Suppressor macrophage (primary cell): ENCODE measurements around the gene KNDC1.
"Not testable (repeated sequence)": the region's sequence is repeated elsewhere in the genome, so short reads cannot be mapped to it uniquely, and the experiment has no call there.

Experiments used
- DNase-seq, 4 experiments: peaks; one replicate each; pipeline ENCODE4 v3.0.0-alpha.2; 2020 to 2022
- total RNA-seq, 17 experiments: gene quantifications; one replicate each; lab custom pipeline; 2026; ENCODE audit warnings: mixed read lengths in 6 of 17, inconsistent platforms in 3 of 17; lab: John Stamatoyannopoulos, UW

KNDC1 gene, protein sequence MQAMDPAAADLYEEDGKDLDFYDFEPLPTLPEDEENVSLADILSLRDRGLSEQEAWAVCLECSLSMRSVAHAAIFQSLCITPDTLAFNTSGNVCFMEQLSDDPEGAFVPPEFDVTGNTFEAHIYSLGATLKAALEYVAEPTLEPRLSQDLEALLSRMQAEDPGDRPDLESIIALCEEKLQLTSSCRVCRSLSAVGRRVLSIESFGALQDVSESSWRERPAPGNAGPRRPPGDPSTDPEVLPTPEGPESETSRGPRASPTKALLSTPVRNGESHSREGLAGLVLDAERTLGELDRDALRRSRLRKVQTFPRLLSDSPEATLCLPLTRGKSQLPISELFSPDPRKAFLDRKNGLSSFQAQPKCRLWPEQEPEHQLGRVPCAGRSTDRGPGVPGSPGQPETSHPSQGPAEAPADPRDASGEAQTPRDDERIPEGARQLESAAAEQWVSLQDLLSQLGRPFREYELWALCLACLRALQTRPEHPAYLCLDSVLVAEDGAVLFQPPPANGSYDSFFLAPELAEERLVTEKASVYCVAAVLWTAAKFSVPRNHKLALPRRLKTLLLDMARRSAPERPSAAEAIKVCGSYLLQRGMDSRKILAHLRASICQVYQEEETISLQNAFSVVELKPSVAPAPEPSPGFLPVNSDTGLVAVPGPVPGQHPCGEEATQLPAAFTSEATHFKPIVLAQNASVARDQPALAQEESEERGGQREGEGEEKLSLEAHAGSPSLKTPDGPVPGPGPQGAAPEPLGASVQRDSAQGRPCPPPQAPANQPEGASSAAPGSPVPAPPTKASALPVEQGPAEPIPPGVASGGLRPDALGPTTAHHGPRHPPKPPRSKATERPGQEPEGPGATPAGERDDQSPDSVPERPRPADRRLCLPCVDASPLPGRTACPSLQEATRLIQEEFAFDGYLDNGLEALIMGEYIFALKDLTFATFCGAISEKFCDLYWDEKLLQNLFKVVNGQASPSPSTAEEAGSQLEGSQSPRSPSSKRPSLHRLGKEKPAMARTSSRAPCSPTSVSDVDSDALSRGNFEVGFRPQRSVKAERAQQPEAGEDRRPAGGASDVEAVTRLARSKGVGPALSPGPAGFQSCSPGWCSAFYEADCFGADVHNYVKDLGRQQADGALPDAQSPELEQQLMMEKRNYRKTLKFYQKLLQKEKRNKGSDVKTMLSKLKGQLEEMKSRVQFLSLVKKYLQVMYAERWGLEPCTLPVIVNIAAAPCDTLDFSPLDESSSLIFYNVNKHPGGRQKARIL (N-terminal part only)
- total RNA-seq = 0 to 9.9 (median 0.14) reads per million in 17 experiments

DNA sequence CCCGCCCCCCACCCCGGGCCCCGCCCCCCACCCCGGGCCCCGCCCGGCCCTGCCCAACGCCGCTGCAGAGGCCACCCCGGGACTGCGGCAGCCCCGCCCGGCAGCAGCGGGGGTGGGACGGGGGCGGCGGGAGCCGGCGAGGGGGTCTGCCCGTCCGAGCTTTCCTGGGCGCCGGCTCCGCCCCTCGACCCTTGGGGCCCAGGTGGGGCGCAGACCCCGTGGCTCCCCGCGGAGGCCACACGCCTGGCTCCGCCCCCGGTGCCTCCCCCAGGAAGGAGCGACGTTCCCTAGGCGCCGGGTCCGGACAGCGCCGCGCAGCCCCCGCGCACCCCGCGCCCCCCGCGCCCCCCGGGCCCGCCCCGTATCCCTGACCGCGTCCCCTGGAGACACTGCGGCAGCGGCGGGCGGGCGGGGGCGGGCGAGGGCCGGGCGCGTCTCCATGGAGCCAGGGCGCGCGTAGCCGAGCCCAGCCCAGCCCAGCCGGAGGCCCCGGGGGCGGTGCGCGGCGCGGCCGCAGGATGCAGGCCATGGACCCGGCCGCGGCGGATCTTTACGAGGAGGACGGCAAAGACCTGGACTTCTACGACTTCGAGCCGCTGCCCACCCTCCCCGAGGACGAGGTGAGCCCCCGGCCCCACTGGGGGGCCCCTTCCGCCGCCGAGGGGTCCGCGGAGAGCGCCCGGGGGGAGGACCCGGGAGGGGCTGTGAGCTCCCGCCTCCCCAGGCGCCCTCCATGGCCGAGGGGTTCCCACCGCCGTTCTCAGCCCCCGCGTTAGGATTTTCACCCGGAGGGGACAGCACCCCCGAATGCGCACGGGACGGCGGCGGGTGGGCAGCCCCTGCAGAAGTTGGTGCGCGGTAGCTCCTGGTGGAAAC is at the start of gene KNDC1:
TSS of gene KNDC1 (plus strand) at position 270 of the 876 bp plus-strand sequence. CDS start at position 519, 249 bp downstream.
- peak; percentile 20 to 51 (median 28) for DNase-seq

DNA sequence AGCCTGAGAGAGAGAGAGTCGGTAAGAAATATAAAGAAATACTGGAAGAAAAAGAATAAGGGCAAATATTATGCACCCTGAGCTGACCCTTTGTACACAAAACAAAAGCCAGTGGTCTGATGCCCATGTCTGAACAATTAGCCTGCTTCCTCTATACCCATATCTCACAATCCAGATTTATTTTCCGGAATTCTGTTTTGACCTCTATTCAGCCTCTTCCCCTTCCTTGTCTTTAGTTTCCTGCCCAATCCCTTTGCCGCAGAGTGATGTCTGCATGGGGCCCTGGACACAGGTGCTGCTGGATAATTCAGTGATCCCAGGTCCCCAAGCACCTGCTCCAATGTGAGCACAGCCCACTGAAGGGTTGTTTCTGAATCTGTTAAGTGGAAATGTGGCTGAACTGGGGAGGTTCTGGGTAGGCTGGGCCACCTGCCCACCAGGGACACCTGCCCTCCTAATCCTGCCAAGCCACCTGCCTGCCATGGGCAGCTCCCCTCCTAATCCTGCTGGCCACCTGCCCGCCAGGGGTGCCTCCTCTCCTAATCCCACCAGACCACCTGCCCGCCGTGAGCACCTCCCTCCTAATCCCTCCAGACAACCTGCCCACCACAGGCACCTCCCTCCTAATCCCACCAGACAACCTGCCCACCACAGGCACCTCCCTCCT is 49.3 kb upstream of the KNDC1 start:
- DNase-seq = no peak

DNA sequence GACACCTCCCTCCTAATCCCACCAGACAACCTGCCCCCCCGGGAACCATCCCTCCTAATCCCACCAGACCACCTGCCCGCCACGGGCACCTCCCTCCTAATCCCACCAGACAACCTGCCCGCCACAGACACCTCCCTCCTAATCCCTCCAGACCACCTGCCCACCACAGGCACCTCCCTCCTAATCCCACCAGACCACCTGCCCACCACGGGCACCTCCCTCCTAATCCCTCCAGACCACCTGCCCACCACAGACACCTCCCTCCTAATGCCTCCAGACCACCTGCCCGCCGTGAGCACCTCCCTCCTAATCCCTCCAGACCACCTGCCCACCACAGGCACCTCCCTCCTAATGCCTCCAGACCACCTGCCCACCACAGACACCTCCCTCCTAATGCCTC is 48.4 kb upstream of the KNDC1 start:
- not testable (repeated sequence) for DNase-seq

DNA sequence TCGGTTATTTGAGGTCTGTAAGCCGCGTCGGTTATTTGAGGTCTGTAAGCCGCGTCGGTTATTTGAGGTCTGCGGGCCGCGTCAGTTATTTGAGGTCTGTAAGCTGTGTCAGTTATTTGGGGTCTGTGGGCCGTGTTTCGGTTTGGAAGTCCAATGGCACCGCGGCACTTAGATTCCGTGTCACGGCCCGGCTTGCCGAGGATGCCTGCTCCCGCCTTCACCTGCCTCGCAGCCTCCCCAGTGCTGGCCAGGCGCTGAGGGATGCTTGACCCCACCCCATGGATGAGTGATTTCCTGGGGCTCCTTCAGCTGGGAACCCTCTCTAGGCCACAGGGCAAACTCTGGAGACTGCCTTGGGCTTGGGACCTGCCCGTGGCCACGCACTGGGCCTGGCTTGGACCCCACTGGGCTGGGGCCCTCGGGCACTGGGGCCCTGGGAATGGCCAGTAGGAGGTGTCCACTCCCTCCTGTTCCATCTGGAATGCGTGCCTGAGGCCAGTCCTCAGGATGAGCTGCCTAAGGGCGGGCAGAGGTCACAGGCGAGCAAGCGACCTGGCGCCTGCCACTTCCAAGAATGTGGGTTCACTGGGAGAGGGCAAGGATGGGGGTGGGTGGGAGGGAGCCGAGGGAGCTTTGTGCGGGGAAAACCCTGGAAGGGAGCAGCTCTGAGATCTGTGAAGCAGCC is 46.7 kb upstream of the KNDC1 start:
- no peak for DNase-seq

DNA sequence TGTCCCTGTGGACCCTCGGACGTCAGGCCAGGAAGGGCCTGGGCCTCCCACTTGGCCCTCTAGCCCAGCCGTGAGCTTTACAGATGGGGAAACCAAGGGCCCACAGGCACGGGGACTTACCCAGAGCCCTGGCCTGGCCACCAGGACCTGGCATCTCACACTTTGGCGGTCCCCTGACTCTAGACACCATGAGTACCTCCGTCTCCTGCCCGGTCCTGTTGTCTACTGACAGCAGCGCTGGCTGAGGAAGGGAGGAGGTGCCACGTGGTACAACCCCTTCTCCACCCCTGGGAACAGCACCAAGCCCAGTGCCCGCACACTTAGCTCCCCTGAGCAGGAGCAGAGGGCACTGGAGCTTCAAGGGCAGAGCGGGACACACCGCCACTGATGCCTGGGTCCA is 46.2 kb upstream of the KNDC1 start:
- DNase-seq = no peak

DNA sequence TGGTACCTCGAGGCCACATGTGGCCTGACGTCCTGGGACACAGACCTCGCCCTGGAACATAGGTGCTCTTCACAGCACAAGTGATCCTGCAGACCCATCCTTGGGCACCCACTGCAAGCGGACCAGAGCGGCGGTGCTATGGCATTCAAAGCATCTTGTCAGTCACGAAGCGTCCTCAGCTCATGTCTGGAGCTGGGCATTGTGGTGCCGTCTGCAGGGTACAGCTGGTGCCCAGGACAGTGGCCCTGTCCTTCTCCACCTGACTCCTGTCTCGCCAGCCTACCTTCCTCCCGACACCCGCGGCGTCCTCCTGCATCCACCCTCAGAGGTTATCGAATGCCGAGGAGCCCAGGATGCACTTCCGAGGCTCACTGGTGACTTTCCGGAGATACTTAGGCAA is 45.8 kb upstream of the KNDC1 start:
- DNase-seq = no peak

DNA sequence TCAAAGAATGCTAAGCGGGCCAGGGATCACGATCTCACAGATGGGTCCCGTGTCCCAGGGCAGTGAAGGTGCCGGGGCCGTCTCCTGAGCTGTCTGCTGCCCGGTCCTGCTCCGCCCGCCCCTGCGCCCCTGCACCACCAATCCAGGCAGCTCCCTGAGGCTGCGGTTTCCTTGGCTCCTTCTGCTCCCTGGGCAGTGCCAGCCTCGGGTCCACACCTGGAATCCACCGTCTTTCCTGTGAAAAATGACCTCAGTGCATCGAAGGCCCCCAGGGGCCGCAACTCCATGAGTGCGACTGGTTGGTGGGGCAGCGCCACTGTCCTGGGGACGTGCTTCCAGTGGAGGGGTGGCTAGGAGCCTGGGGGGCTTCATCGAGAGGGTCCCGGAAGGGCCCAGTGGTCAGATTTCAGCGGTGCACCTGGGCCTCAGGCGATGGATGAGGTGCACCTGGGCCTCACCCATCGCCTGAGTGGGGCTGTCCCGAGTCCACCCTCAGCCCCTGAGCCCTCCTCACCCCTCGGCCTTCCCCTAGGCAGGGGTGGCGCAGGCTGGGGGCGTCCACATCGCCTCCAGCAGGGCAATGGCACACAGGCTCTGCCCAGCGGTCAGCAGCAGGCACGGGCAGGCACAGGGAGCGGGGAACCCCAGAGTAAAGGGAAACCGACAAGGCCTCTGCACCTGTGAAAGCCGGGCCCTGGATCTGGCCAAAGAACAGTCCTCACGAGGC is 45.1 kb upstream of the KNDC1 start:
- DNase-seq = no peak

DNA sequence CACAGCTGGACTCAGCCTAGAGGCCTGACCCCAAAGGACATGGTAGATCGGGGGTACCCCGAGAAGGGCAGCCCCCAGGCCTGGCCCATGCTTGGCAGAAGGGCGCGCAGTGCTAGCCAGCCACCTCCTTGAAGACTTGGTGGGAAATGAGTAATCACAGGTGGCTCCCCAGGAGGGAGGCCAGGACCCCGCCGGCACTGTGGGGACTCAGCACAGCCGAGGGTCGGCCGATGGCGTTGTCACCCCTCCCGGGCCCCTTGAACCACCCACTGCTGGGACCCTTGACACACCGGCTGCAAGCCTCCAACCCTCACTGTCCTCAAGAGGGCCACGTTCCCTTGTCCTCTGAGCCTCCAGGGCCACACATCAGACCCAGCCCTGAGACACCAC is 44.6 kb upstream of the KNDC1 start:
- no peak for DNase-seq

DNA sequence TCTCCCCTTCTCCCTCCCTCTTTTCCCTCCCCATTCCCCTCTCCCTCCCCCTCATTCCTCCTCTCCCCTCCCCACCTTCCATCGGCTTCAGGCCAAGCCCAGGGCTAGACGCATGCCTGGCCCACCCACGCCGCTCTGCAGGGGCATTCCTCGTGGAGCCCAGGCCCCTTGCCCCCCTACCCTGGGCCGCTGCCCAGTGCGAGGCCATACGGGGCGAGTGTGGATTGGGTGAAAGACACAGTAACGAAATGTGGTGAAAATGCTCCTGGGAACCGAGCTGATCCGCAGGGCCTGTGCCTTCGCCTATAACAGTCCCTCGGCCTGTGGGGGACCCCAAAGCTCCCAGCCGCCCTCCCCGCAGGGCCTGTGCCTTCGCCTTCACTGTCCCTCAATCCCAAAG is 44.0 kb upstream of the KNDC1 start:
- no peak for DNase-seq

DNA sequence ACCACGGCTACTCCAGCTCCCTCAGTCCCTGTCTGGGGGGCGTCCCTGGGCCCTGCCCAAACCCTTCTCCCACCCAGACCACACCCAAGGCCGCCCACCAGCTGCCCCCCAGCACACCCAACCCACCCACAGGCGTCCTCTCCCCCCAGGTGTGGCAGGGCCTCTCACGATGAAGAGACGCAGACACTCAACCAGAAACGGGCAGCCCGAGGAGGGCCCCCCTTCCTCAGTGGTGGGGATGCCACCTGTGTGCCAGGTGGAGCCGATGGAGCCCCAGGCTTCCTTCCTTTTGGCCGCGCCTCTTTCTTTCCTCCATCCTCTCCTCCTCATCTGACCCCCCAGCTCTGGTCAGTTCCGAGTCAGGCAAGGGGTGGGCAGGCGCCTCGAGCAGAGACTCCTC is 43.6 kb upstream of the KNDC1 start:
- DNase-seq = no peak

DNA sequence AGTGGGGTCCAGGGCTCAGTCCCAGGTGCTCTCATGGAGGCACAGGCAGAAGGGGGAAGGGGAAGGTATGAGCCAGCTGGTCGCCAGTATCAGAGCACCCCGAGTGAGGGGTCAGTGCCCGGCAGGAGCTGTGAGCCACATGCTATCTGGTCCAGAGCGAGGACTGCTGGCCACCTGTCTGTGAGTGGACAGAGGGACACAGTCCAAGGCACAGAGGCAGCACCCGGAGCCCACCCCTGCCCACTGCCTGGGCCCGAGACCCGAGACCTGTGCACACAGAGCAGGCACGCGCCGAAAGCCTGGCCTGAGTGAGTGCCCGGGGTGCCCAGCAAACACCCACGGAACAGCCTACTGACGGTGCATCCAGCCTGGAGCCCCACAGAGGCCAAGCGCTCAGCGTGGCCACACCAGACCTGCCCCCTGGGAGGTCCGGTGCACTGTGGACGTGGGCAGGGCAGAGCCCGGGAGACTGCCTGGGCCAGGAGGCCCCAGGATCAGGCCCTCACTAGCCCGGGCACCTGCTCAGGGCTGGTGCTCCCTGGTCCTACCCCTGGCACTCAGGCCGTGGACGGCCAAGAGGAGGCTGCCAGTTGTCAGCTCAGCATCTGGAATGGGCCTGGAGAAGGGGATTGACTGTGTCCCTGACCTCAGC is 42.9 kb upstream of the KNDC1 start:
- no peak for DNase-seq

DNA sequence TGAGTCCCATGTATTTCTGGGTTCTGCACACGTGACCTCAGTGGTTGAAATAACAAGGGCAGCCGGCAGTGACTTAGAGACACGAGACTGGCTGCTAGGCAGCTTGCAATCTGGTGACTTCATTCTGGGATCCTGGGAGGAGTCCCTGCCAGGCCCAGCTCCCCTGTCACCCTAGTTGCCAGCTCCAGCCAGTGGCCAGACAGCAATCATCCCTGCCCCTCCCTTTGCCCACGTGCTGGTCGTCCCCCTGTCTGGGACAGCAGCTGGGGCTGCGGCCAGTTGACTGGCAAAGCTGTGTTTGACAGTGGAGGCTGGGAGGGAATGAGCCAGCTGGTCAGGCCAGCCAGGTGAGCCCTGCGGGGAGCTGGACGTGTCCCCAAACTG is 42.3 kb upstream of the KNDC1 start:
- DNase-seq = no peak

DNA sequence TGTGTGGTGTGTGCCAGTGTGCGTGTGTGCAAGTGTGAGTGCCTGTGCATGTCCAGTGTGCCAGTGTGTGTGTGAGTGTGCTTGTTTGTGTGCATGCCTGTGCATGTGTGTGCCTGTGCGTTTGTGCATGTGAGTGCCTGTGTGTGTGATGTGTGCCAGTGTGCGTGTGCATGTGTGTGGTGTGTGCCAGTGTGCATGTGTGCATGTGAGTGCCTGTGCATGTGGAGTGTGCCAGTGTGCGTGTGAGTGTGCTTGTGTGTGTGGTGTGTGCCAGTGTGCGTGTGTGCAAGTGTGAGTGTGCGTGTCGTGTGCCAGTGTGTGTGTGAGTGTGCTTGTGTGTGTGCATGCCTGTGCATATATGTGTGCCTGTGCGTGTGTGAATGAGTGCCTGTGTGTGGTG is 38.5 kb upstream of the KNDC1 start:
- no peak for DNase-seq

DNA sequence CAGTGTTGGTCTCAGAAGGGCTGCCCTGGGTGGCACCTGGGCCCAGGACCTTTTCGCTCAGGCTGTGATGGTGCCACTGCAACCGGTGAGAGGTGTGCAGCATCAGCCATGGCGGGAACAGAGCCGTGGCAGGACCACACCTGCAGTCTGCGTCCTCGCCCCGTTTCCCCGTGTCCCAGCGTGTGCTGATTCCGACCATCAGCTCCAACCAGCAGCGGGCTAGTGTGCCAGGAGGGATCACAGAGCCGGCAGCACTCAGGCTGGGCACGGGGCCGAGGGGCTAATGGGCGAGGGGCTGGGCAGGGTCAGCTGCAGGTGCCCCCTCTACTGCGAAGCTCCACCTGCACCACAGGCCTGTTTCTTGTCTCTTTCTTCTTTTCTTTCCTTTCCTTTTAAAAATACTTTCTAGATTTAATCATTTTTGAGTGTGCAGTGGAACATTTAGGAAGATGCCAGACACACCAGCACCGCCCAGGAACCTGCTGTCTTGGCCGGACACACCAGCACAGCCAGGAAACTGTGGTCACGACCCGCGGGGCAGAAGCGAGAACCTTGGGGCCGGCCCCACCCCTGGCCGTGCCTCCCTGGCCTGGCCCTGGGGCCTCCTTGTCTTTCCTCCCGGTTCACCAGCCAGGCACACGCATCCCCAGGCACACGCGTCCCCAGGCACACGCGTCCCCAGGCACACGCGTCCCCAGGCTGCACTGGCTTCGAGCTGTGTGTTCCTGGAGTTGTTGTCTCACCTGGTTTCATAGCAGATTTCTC is 37.7 kb upstream of the KNDC1 start:
- DNase-seq = no peak

DNA sequence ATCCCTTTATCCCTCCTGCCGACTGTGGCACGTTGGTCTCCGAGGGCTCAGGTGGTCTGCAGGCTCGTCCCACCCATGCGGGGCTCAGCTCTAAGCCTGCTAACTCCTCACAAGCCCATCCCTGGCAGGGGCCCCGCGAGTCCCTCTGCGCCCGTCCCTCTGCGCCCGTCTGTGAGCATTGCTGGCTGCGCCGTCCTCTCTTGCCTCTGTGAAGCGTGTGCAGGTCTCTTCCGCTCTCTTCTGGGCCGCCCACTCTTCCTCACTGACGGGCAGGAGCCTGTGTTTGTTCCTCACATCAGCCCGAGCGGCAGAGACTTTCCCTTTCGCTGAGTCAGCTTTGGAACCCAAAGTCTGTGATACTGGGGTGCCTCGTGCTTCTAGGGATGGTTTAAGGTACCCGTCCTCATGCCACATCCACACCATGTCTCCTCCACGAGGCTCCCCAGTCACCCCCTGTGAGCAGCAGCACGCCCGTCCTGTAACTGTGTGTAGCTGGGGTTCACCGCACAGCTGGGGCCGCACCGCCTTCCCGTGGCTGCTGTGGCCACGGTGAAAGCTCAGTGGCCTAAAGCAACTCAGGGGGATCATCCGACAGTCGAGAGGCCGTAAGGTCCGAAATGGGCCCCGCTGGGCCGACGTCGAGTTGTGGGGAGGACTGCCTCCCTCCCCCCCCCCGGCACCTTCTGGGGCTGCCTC is 36.8 kb upstream of the KNDC1 start:
- DNase-seq = peak in 3 of 4 experiments; percentile 12 to 44 (median 39)

DNA sequence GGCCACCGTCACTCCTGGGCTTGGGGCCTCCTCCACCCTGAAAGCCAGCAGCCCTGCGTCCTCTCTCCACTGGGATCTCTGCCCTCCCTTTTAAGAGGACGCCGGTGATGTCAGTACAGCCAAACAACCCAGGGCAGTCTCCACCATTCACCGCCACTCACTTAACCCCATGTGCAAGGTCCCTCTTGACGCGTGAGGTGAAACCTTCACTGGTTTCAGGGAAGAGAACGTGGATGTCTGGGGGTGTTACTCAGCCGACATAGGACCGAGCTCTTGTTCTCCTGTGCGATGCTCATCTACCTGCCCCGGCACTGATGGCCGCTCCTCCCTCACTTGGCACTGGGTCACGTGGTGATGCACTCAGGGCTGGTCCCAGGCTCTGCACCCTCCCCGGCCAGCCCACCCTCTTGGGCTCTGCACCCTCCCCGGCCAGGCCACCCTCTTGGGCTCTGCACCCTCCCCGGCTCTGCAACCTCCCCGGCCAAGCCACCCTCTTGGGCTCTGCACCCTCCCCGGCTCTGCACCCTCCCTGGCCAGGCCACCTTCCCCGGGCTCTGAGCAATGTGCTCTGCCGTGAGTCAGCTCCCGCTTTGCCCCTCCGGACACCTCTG is 36.2 kb upstream of the KNDC1 start:
- DNase-seq = no peak
